ENCODE measurements around the gene CEBPE. TPM values are rescaled to one million over a fixed set of nuclear protein-coding genes. Genes with fewer than 3 reads are reported as not detected.

The CEBPE gene
- polyA plus RNA-seq, 1 donor from 2014 or later: not detected

DNA sequence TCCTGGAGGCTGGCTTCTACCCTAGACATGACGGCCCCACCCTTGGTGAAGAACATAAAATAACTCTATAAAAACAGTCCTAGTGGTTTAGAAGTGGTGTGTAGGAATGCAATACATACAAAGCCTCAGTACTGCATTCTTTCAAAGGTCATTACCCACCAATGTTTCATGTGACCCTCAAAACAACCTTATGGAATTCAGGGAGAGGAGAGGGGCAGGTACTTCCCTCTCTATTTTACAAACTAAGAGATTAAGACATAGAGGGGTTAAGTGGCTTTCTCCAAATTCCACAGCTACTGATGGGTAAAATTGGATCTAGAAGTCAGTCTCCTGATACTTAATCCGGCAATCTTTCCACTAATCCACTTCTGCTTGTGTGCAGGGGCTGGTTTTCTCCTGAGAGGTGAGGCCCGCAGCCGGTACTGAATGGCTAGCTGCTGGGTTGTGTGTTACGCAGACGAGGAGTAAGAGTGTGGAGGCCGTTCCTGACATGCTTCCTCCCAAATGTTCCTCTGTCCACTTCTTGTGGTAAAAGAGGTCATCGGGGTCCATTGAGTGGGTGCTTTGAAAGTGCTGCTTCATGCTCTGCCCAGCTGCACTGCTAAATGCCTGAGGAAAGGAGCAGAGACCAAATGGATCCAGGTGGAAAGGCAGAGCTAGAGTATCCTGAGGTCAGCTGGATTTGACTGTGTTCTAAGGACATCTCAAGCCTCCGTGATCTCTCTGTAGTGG lies 48.2 kb upstream of the CEBPE start:
- no peaks in the 10 kb centered on the region for H3K9me3 ChIP-seq (ENCODE audit: low read length)
- no peak overlapping the region for H3K4me2 ChIP-seq (ENCODE audit: low read length)
- H3K9ac ChIP-seq (ENCODE audit: low read length): no peak overlapping the region
- no peaks in the 10 kb centered on the region for H3F3A ChIP-seq (ENCODE audit: insufficient read depth, low read length, poor library complexity, severe bottlenecking)
- no peaks in the 10 kb centered on the region for H3K36me3 ChIP-seq (ENCODE audit: insufficient read depth, low read length)
- no peak overlapping the region for H2AFZ ChIP-seq (ENCODE audit: low read depth, low read length)
- H3K4me3 ChIP-seq (ENCODE audit: low read length): no peak overlapping the region
- no peaks in the 10 kb centered on the region for H3K27me3 ChIP-seq (ENCODE audit: insufficient read depth, low read depth, low read length)
- no peak overlapping the region for H3K27ac ChIP-seq (ENCODE audit: low read length)
- TF ChIP-seq, protein P1, sequence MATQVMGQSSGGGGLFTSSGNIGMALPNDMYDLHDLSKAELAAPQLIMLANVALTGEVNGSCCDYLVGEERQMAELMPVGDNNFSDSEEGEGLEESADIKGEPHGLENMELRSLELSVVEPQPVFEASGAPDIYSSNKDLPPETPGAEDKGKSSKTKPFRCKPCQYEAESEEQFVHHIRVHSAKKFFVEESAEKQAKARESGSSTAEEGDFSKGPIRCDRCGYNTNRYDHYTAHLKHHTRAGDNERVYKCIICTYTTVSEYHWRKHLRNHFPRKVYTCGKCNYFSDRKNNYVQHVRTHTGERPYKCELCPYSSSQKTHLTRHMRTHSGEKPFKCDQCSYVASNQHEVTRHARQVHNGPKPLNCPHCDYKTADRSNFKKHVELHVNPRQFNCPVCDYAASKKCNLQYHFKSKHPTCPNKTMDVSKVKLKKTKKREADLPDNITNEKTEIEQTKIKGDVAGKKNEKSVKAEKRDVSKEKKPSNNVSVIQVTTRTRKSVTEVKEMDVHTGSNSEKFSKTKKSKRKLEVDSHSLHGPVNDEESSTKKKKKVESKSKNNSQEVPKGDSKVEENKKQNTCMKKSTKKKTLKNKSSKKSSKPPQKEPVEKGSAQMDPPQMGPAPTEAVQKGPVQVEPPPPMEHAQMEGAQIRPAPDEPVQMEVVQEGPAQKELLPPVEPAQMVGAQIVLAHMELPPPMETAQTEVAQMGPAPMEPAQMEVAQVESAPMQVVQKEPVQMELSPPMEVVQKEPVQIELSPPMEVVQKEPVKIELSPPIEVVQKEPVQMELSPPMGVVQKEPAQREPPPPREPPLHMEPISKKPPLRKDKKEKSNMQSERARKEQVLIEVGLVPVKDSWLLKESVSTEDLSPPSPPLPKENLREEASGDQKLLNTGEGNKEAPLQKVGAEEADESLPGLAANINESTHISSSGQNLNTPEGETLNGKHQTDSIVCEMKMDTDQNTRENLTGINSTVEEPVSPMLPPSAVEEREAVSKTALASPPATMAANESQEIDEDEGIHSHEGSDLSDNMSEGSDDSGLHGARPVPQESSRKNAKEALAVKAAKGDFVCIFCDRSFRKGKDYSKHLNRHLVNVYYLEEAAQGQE (IDR thresholded peaks at IDR 0.05; ENCODE audit: borderline replicate concordance): no peak
- no peak for TF ChIP-seq MXI1 (conservative IDR thresholded peaks at IDR 0.05; ENCODE audit: poor library complexity, severe bottlenecking)
- TF ChIP-seq EP300 (conservative IDR thresholded peaks at IDR 0.05; ENCODE audit: poor library complexity, severe bottlenecking): no peak
- no peak for TF ChIP-seq RAD21 (conservative IDR thresholded peaks at IDR 0.05)
- no peak for TF ChIP-seq SMC3 (conservative IDR thresholded peaks at IDR 0.05; ENCODE audit: poor library complexity)
- TF ChIP-seq EZH2 (IDR thresholded peaks at IDR 0.05; ENCODE audit: borderline replicate concordance, insufficient read depth, low read length, poor library complexity, severe bottlenecking): no peak
- TF ChIP-seq, protein P2, sequence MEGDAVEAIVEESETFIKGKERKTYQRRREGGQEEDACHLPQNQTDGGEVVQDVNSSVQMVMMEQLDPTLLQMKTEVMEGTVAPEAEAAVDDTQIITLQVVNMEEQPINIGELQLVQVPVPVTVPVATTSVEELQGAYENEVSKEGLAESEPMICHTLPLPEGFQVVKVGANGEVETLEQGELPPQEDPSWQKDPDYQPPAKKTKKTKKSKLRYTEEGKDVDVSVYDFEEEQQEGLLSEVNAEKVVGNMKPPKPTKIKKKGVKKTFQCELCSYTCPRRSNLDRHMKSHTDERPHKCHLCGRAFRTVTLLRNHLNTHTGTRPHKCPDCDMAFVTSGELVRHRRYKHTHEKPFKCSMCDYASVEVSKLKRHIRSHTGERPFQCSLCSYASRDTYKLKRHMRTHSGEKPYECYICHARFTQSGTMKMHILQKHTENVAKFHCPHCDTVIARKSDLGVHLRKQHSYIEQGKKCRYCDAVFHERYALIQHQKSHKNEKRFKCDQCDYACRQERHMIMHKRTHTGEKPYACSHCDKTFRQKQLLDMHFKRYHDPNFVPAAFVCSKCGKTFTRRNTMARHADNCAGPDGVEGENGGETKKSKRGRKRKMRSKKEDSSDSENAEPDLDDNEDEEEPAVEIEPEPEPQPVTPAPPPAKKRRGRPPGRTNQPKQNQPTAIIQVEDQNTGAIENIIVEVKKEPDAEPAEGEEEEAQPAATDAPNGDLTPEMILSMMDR (IDR thresholded peaks at IDR 0.05; ENCODE audit: poor library complexity, severe bottlenecking): no peak
- no peak for TF ChIP-seq POLR2AphosphoS5 (IDR thresholded peaks at IDR 0.05)
- TF ChIP-seq TAF1 (IDR thresholded peaks at IDR 0.05; ENCODE audit: low read depth): no peak
- H3K79me2 ChIP-seq (replicated peaks; ENCODE audit: insufficient read depth, low read length): no peaks in the 10 kb centered on the region
- no peaks in the 10 kb centered on the region for H3K9me2 ChIP-seq (ENCODE audit: insufficient read depth, low read length)
- H4K20me1 ChIP-seq (ENCODE audit: insufficient read depth): no peaks in the 10 kb centered on the region

DNA sequence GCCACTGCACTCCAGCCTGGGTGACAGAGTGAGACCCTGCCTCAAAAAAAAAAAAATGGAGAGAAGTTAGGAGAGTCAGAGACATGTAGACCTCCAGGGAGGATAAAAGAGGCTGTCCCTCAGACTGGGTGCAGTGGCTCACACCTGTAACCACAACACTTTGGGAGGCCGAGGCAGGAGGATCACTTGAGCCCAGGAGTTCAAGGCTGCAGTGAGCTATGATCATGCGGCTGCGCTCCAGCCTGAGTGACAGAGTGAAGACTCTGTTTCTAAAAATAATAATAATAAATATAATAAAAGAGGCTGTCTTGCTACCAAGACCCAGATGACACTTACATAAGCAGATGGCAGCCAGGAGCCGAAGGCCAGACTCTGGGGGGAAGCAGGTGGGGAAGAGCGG lies 45.9 kb upstream of the CEBPE start:
- no peak overlapping the region for H3K9ac ChIP-seq (ENCODE audit: low read length)
- TF ChIP-seq MXI1 (conservative IDR thresholded peaks at IDR 0.05; ENCODE audit: poor library complexity, severe bottlenecking) (no peak), POLR2AphosphoS5 (IDR thresholded peaks at IDR 0.05) (no peak), TAF1 (IDR thresholded peaks at IDR 0.05; ENCODE audit: low read depth) (no peak)
- no peaks in the 10 kb centered on the region for H4K20me1 ChIP-seq (ENCODE audit: insufficient read depth)
- H3K9me3 ChIP-seq (ENCODE audit: low read length): no peaks in the 10 kb centered on the region
- no peaks in the 10 kb centered on the region for H3K9me2 ChIP-seq (ENCODE audit: insufficient read depth, low read length)
- H3K27ac ChIP-seq (ENCODE audit: low read length): no peak overlapping the region
- H3K4me3 ChIP-seq (ENCODE audit: low read length): no peak overlapping the region
- H3F3A ChIP-seq (ENCODE audit: insufficient read depth, low read length, poor library complexity, severe bottlenecking): no peaks in the 10 kb centered on the region
- no peak overlapping the region for H2AFZ ChIP-seq (ENCODE audit: low read depth, low read length)
- no peaks in the 10 kb centered on the region for H3K79me2 ChIP-seq (replicated peaks; ENCODE audit: insufficient read depth, low read length)
- H3K4me2 ChIP-seq (ENCODE audit: low read length): no peak overlapping the region
- H3K27me3 ChIP-seq (ENCODE audit: insufficient read depth, low read depth, low read length): no peaks in the 10 kb centered on the region
- no peaks in the 10 kb centered on the region for H3K36me3 ChIP-seq (ENCODE audit: insufficient read depth, low read length)
